ENCODE measurements around the gene TRMT10A.

Gene TRMT10A

GRCh38 chr4:99518601-99519295, 45.1 kb downstream of the TRMT10A start:
- FAIRE-seq = no peak
- no peak for DNase-seq (ENCODE audit: insufficient read length, low spot score)
- TF ChIP-seq CTCF (IDR thresholded peaks at IDR 0.05; ENCODE audit: insufficient read depth, missing control alignments) = no peak

GRCh38 chr4:99510721-99511120, 53.1 kb downstream of the TRMT10A start, which contains the start of gene C4orf17:
TSS of gene C4orf17 (plus strand) at chr4:99511021. CDS start at chr4:99513082, 2,061 bp downstream.
- DNase-seq (ENCODE audit: insufficient read length, low spot score) = no peak
- no peak for FAIRE-seq
- TF ChIP-seq CTCF (IDR thresholded peaks at IDR 0.05; ENCODE audit: insufficient read depth, missing control alignments) = no peak

GRCh38 chr4:99507762-99508161, 56.1 kb downstream of the TRMT10A start:
- DNase-seq (ENCODE audit: insufficient read length, low spot score) = no peak
- FAIRE-seq = no peak
- no peak for TF ChIP-seq CTCF (IDR thresholded peaks at IDR 0.05; ENCODE audit: insufficient read depth, missing control alignments)

GRCh38 chr4:99507349-99507748, 56.5 kb downstream of the TRMT10A start:
- FAIRE-seq (no peak), DNase-seq (ENCODE audit: insufficient read length, low spot score) (no peak)
- TF ChIP-seq CTCF (IDR thresholded peaks at IDR 0.05; ENCODE audit: insufficient read depth, missing control alignments) = no peak

GRCh38 chr4:99506781-99507180, 57.1 kb downstream of the TRMT10A start:
- no peak for DNase-seq (ENCODE audit: insufficient read length, low spot score)
- FAIRE-seq = no peak
- no peak for TF ChIP-seq CTCF (IDR thresholded peaks at IDR 0.05; ENCODE audit: insufficient read depth, missing control alignments)

GRCh38 chr4:99504804-99505502, 58.9 kb downstream of the TRMT10A start:
- FAIRE-seq (no peak), DNase-seq (ENCODE audit: insufficient read length, low spot score) (no peak)
- no peak for TF ChIP-seq CTCF (IDR thresholded peaks at IDR 0.05; ENCODE audit: insufficient read depth, missing control alignments)

Measured in D721Med (cell line).